HEK293 (cell line): Measurements from ENCODE around the gene SMAD7.

Experiments
- CTCF ChIA-PET: fragments of 350-600 bp; formaldehyde crosslinking; extraction: SDS; loops from one replicate; lab custom pipeline; 2021; ENCODE audit warnings: antibody characterized with exemption; lab: Yijun Ruan, JAX
- POLR2A ChIA-PET: fragments of 300-600 bp; formaldehyde crosslinking; extraction: SDS; loops from one replicate; lab custom pipeline; 2020; ENCODE audit warnings: antibody characterized with exemption, inconsistent platforms; lab: Yijun Ruan, JAX
- H3K27ac ChIP-seq: fragments of 200-500 bp; sonication (Bioruptor generic); 2 replicates; pipeline ENCODE4 v1.5.1; 2014; ENCODE audit warnings: low read depth, low read length, control low read depth, inconsistent platforms; ENCODE audit errors: extremely low read depth
- H3K36me3 ChIP-seq, 2 experiments: fragments of 200-500 bp in 1 of 2; sonication (Bioruptor generic) in 1 of 2; 1 replicate in 1 of 2; 2 replicates in 1 of 2; pipeline ENCODE4 v1.5.1; 2014 to 2017; ENCODE audit warnings: inconsistent platforms in 2 of 2, low read length in 2 of 2; ENCODE audit not compliant: control insufficient read depth in 2 of 2, insufficient read depth in 1 of 2
- H3K4me1 ChIP-seq: fragments of 200-500 bp; sonication (Bioruptor generic); 2 replicates; pipeline ENCODE4 v1.5.1; 2014; ENCODE audit warnings: mild to moderate bottlenecking, low read length, inconsistent platforms; ENCODE audit not compliant: control insufficient read depth, insufficient read depth
- H3K4me3 ChIP-seq: 2 replicates; pipeline ENCODE4 v1.5.1; 2011; ENCODE audit warnings: low read depth, mild to moderate bottlenecking, control low read depth, low read length, moderate library complexity
- H3K9me3 ChIP-seq: fragments of 200-500 bp; sonication (Bioruptor generic); 2 replicates; pipeline ENCODE4 v1.5.1; 2014; ENCODE audit warnings: low read depth, low read length, inconsistent platforms; ENCODE audit not compliant: control insufficient read depth, insufficient read depth
- EGR2 ChIP-seq: fragments of 450-650 bp; formaldehyde crosslinking; IDR thresholded peaks from 2 replicates; pipeline ENCODE4 v1.5.1; 2016; ENCODE audit warnings: low read depth, missing biosample characterization, missing genetic modification characterization
- GLIS1 ChIP-seq: fragments of 450-650 bp; formaldehyde crosslinking; IDR thresholded peaks from 2 replicates; pipeline ENCODE4 v1.5.1; 2016; ENCODE audit warnings: missing biosample characterization, missing genetic modification characterization
- KLF1 ChIP-seq: fragments of 450-650 bp; formaldehyde crosslinking; IDR thresholded peaks from 2 replicates; pipeline ENCODE4 v1.5.1; 2016; ENCODE audit warnings: missing biosample characterization, missing genetic modification characterization
- SCRT1 ChIP-seq: fragments of 450-650 bp; formaldehyde crosslinking; IDR thresholded peaks from 2 replicates; pipeline ENCODE4 v1.5.1; 2016; ENCODE audit warnings: missing biosample characterization, missing genetic modification characterization, borderline replicate concordance
- SP2 ChIP-seq: fragments of 450-650 bp; formaldehyde crosslinking; IDR thresholded peaks from 2 replicates; pipeline ENCODE4 v1.5.1; 2016; ENCODE audit warnings: missing biosample characterization, missing genetic modification characterization
- YY2 ChIP-seq: fragments of 450-650 bp; formaldehyde crosslinking; IDR thresholded peaks from 2 replicates; pipeline ENCODE4 v1.5.1; 2016; ENCODE audit warnings: missing biosample characterization, missing genetic modification characterization
- ZFHX2 ChIP-seq: fragments of 450-650 bp; formaldehyde crosslinking; conservative IDR thresholded peaks from 2 replicates; pipeline ENCODE4 v1.5.1; 2016; ENCODE audit warnings: missing biosample characterization, missing genetic modification characterization
- ZNF23 ChIP-seq: fragments of 450-650 bp; formaldehyde crosslinking; IDR thresholded peaks from 2 replicates; pipeline ENCODE4 v1.5.1; 2016; ENCODE audit warnings: missing biosample characterization, missing genetic modification characterization, borderline replicate concordance
- ZNF239 ChIP-seq: fragments of 450-650 bp; formaldehyde crosslinking; IDR thresholded peaks from 2 replicates; pipeline ENCODE4 v1.5.1; 2016; ENCODE audit warnings: missing biosample characterization, missing genetic modification characterization
- ZNF366 ChIP-seq: fragments of 450-650 bp; formaldehyde crosslinking; conservative IDR thresholded peaks from 2 replicates; pipeline ENCODE4 v1.5.1; 2016; ENCODE audit warnings: missing biosample characterization, missing genetic modification characterization
- ZNF394 ChIP-seq: fragments of 450-650 bp; formaldehyde crosslinking; IDR thresholded peaks from 2 replicates; pipeline ENCODE4 v1.5.1; 2016; ENCODE audit warnings: missing biosample characterization, missing genetic modification characterization, mild to moderate bottlenecking, moderate library complexity, borderline replicate concordance
- ZNF473 ChIP-seq: fragments of 450-650 bp; formaldehyde crosslinking; IDR thresholded peaks from 2 replicates; pipeline ENCODE4 v1.5.1; 2017; ENCODE audit warnings: missing biosample characterization, missing genetic modification characterization
- ZNF521 ChIP-seq: fragments of 450-650 bp; formaldehyde crosslinking; IDR thresholded peaks from 2 replicates; pipeline ENCODE4 v1.5.1; 2017; ENCODE audit warnings: missing biosample characterization, mild to moderate bottlenecking, missing genetic modification characterization
- ZNF596 ChIP-seq: fragments of 450-650 bp; IDR thresholded peaks from 2 replicates; pipeline ENCODE4 v1.5.0; 2018; ENCODE audit warnings: missing biosample characterization, mild to moderate bottlenecking, missing genetic modification characterization, moderate library complexity
- ZNF664 ChIP-seq: fragments of 450-650 bp; formaldehyde crosslinking; IDR thresholded peaks from 2 replicates; pipeline ENCODE4 v1.5.1; 2016; ENCODE audit warnings: missing biosample characterization, missing genetic modification characterization
- ZNF670 ChIP-seq: fragments of 450-650 bp; formaldehyde crosslinking; IDR thresholded peaks from 2 replicates; pipeline ENCODE4 v1.5.1; 2016; ENCODE audit warnings: missing biosample characterization, missing genetic modification characterization, low read depth
- ZNF76 ChIP-seq: fragments of 450-650 bp; formaldehyde crosslinking; IDR thresholded peaks from 2 replicates; pipeline ENCODE4; 2016; ENCODE audit warnings: low read depth, missing biosample characterization, missing genetic modification characterization, borderline replicate concordance
- ZNF843 ChIP-seq: fragments of 450-650 bp; formaldehyde crosslinking; IDR thresholded peaks from 2 replicates; pipeline ENCODE4 v1.5.1; 2016; ENCODE audit warnings: missing biosample characterization, missing genetic modification characterization
- TF ChIP-seq, protein P1 (sequence below): fragments of 450-650 bp; formaldehyde crosslinking; IDR thresholded peaks from 2 replicates; pipeline ENCODE4 v1.5.1; 2016; ENCODE audit warnings: missing biosample characterization, missing genetic modification characterization
- TF ChIP-seq, protein P2 (sequence below): fragments of 450-650 bp; formaldehyde crosslinking; IDR thresholded peaks from 2 replicates; pipeline ENCODE4 v1.5.1; 2016; ENCODE audit warnings: missing biosample characterization, missing genetic modification characterization, borderline replicate concordance
- TF ChIP-seq, protein P3 (sequence below): fragments of 450-650 bp; formaldehyde crosslinking; IDR thresholded peaks from 2 replicates; pipeline ENCODE4 v1.5.1; 2016; ENCODE audit warnings: missing biosample characterization, missing genetic modification characterization
- TF ChIP-seq, protein P4 (sequence below): fragments of 450-650 bp; formaldehyde crosslinking; IDR thresholded peaks from 2 replicates; pipeline ENCODE4 v1.5.0; 2017; ENCODE audit warnings: missing biosample characterization, missing genetic modification characterization, borderline replicate concordance
- TF ChIP-seq, protein P5 (sequence below): fragments of 450-650 bp; formaldehyde crosslinking; IDR thresholded peaks from 2 replicates; pipeline ENCODE4 v1.5.1; 2016; ENCODE audit warnings: missing biosample characterization, missing genetic modification characterization

SMAD7 gene

DNA sequence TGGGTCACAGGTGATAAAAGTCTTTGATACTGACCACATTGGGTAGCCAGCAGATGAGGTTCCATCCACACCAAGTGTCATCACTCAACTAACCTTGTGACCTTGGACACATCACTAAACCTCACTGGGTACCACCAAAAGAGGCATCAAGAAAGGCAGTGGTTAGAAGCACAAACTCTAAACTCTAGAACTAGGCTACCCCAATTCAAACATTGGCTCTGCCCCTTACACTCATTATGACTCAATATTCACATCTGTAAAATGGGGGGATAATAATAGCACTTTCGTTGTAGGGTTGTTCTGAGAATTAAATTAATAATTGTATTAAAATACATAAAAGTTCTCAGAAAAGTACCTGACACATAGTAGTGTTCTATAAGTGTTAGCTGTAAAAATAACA, 15.8 kb upstream of the SMAD7 start:
- no peak overlapping the region for H3K4me3 ChIP-seq
- peaks cover 3% of the 10 kb centered on the region; the same call in 1 of the 2 replicates for H3K4me1 ChIP-seq
- H3K27ac ChIP-seq = no peak overlapping the region
- no peaks in the 10 kb centered on the region for H3K9me3 ChIP-seq
- no peak for TF ChIP-seq ZNF23 (tag by site-specific recombination)
- TF ChIP-seq ZNF473 (tag by site-specific recombination) = no peak
- TF ChIP-seq, protein P1, sequence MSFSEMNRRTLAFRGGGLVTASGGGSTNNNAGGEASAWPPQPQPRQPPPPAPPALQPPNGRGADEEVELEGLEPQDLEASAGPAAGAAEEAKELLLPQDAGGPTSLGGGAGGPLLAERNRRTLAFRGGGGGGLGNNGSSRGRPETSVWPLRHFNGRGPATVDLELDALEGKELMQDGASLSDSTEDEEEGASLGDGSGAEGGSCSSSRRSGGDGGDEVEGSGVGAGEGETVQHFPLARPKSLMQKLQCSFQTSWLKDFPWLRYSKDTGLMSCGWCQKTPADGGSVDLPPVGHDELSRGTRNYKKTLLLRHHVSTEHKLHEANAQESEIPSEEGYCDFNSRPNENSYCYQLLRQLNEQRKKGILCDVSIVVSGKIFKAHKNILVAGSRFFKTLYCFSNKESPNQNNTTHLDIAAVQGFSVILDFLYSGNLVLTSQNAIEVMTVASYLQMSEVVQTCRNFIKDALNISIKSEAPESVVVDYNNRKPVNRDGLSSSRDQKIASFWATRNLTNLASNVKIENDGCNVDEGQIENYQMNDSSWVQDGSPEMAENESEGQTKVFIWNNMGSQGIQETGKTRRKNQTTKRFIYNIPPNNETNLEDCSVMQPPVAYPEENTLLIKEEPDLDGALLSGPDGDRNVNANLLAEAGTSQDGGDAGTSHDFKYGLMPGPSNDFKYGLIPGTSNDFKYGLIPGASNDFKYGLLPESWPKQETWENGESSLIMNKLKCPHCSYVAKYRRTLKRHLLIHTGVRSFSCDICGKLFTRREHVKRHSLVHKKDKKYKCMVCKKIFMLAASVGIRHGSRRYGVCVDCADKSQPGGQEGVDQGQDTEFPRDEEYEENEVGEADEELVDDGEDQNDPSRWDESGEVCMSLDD (tag by site-specific recombination) = no peak
- 0 out of 2 replicates have a peak, but pooled peaks have one; percentile 15 for TF ChIP-seq ZNF664
- TF ChIP-seq YY2 (tag by site-specific recombination) = no peak
- TF ChIP-seq, protein P2, sequence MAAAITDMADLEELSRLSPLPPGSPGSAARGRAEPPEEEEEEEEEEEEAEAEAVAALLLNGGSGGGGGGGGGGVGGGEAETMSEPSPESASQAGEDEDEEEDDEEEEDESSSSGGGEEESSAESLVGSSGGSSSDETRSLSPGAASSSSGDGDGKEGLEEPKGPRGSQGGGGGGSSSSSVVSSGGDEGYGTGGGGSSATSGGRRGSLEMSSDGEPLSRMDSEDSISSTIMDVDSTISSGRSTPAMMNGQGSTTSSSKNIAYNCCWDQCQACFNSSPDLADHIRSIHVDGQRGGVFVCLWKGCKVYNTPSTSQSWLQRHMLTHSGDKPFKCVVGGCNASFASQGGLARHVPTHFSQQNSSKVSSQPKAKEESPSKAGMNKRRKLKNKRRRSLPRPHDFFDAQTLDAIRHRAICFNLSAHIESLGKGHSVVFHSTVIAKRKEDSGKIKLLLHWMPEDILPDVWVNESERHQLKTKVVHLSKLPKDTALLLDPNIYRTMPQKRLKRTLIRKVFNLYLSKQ (tag by site-specific recombination) = no peak
- ChIA-PET POLR2A (interaction anchor here (3.4 kb wide), 1 partner anchor 14 kb away, joined by 14 read pairs; no protein-coding TSS in a partner anchor), CTCF (no interaction called here)
- no peaks in the 10 kb centered on the region for H3K36me3 ChIP-seq

DNA sequence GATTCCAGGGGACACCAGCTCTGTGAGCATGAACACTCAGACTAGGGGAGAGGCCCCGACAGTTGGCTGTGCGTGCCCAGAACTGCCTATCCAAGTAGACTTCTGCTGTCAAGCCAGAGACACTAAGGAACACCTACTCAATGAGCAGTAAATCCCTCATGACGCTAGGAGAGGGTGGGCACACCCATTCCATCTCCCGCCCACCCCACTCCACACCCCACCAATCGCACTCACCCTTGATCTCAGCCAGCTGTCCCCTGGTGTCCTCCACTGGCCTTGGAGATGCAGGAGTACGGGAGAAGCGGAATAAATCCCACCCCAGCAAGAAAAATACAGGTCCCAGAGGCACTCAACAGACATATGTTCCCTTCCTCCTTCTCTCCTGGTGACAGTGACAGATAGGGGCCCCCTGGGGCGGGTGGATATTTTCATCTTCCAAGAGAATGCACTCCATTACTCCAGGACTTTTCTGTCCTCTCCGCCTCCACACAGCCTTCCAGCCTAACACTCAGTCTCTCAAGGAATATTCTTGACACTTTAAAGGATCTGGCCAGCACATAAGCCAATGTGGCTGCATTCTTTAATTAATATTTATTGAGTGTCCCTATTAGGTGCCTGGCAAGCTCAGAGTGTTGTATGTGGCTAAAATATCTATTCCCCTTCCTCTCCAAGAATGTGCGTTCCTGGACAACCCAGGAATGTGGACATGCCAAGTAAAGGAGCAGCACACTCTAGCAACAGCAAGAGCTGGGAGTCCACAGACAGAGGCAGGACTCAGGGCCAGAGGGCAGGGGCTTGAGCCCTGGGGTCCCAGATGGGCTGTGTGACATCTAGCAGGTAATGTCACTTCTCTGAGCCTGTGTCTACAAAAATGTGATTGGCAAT, 13.1 kb upstream of the SMAD7 start:
- no peaks in the 10 kb centered on the region for H3K9me3 ChIP-seq
- ChIA-PET CTCF (interaction anchor here (0.5 to 1.5 kb wide), 3 partner anchors 10 to 935 kb away, joined by 3 to 5 read pairs (median 5); no protein-coding TSS in a partner anchor), POLR2A (interaction anchor here (0.6 to 3.4 kb wide), 3 partner anchors 11 to 42 kb away, joined by 4 to 19 read pairs (median 4); no protein-coding TSS in a partner anchor)
- H3K36me3 ChIP-seq = no peaks in the 10 kb centered on the region
- no peak overlapping the region for H3K4me3 ChIP-seq
- H3K4me1 ChIP-seq = peaks cover 22% of the 10 kb centered on the region
- no peak overlapping the region; the same call in 1 of the 2 replicates for H3K27ac ChIP-seq
- TF ChIP-seq ZNF394 (tag by site-specific recombination) (no peak), ZNF670 (tag by site-specific recombination) (no peak), KLF1 (tag by site-specific recombination) (peak; percentile 96), GLIS1 (tag by site-specific recombination) (peak; percentile 29; the same call in 1 of the 2 replicates), EGR2 (tag by site-specific recombination) (peak; percentile 89), ZNF239 (tag by site-specific recombination) (no peak), SP2 (peak; percentile 54), ZNF843 (tag by site-specific recombination) (no peak), ZFHX2 (tag by site-specific recombination) (peak; percentile 92), SCRT1 (tag by site-specific recombination) (no peak), ZNF76 (tag by site-specific recombination) (no peak), ZNF596 (tag by site-specific recombination) (no peak), ZNF521 (tag by site-specific recombination) (no peak), ZNF366 (no peak)
- TF ChIP-seq, protein P3, sequence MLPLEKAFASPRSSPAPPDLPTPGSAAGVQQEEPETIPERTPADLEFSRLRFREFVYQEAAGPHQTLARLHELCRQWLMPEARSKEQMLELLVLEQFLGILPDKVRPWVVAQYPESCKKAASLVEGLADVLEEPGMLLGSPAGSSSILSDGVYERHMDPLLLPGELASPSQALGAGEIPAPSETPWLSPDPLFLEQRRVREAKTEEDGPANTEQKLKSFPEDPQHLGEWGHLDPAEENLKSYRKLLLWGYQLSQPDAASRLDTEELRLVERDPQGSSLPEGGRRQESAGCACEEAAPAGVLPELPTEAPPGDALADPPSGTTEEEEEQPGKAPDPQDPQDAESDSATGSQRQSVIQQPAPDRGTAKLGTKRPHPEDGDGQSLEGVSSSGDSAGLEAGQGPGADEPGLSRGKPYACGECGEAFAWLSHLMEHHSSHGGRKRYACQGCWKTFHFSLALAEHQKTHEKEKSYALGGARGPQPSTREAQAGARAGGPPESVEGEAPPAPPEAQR (tag by site-specific recombination) = no peak
- TF ChIP-seq, protein P4, sequence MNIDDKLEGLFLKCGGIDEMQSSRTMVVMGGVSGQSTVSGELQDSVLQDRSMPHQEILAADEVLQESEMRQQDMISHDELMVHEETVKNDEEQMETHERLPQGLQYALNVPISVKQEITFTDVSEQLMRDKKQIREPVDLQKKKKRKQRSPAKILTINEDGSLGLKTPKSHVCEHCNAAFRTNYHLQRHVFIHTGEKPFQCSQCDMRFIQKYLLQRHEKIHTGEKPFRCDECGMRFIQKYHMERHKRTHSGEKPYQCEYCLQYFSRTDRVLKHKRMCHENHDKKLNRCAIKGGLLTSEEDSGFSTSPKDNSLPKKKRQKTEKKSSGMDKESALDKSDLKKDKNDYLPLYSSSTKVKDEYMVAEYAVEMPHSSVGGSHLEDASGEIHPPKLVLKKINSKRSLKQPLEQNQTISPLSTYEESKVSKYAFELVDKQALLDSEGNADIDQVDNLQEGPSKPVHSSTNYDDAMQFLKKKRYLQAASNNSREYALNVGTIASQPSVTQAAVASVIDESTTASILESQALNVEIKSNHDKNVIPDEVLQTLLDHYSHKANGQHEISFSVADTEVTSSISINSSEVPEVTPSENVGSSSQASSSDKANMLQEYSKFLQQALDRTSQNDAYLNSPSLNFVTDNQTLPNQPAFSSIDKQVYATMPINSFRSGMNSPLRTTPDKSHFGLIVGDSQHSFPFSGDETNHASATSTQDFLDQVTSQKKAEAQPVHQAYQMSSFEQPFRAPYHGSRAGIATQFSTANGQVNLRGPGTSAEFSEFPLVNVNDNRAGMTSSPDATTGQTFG (tag by site-specific recombination) = no peak
- TF ChIP-seq, protein P5, sequence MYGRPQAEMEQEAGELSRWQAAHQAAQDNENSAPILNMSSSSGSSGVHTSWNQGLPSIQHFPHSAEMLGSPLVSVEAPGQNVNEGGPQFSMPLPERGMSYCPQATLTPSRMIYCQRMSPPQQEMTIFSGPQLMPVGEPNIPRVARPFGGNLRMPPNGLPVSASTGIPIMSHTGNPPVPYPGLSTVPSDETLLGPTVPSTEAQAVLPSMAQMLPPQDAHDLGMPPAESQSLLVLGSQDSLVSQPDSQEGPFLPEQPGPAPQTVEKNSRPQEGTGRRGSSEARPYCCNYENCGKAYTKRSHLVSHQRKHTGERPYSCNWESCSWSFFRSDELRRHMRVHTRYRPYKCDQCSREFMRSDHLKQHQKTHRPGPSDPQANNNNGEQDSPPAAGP = no peak
